ENCODE data around the gene ESRRG. TPM values are rescaled to one million over a fixed set of nuclear protein-coding genes. Genes with fewer than 3 reads are reported as not detected.

The ESRRG gene
- total RNA-seq: 0.65 and 0.96 TPM in 2 replicates

GRCh38 chr1:216723274-216723780 lies at the start of gene ESRRG:
Gene ESRRG (minus strand): TSS chr1:216723429. CDS start chr1:216723299, 130 bp downstream.

Measured in epithelial cell of alveolus of lung (primary cell).